HEK293 (cell line): ENCODE measurements around the gene MOV10L1.

Experiments
- CTCF ChIA-PET: fragments of 350-600 bp; formaldehyde crosslinking; extraction: SDS; loops from one replicate; lab custom pipeline; 2021; ENCODE audit warnings: antibody characterized with exemption; lab: Yijun Ruan, JAX
- POLR2A ChIA-PET: fragments of 300-600 bp; formaldehyde crosslinking; extraction: SDS; loops from one replicate; lab custom pipeline; 2020; ENCODE audit warnings: antibody characterized with exemption, inconsistent platforms; lab: Yijun Ruan, JAX
- H3K27ac ChIP-seq: fragments of 200-500 bp; sonication (Bioruptor generic); 2 replicates; pipeline ENCODE4 v1.5.1; 2014; ENCODE audit warnings: low read depth, low read length, control low read depth, inconsistent platforms; ENCODE audit errors: extremely low read depth
- H3K36me3 ChIP-seq, 2 experiments: fragments of 200-500 bp in 1 of 2; sonication (Bioruptor generic) in 1 of 2; 1 replicate in 1 of 2; 2 replicates in 1 of 2; pipeline ENCODE4 v1.5.1; 2014 to 2017; ENCODE audit warnings: inconsistent platforms in 2 of 2, low read length in 2 of 2; ENCODE audit not compliant: control insufficient read depth in 2 of 2, insufficient read depth in 1 of 2
- H3K4me1 ChIP-seq: fragments of 200-500 bp; sonication (Bioruptor generic); 2 replicates; pipeline ENCODE4 v1.5.1; 2014; ENCODE audit warnings: mild to moderate bottlenecking, low read length, inconsistent platforms; ENCODE audit not compliant: control insufficient read depth, insufficient read depth
- H3K4me3 ChIP-seq: 2 replicates; pipeline ENCODE4 v1.5.1; 2011; ENCODE audit warnings: low read depth, mild to moderate bottlenecking, control low read depth, low read length, moderate library complexity
- H3K9me3 ChIP-seq: fragments of 200-500 bp; sonication (Bioruptor generic); 2 replicates; pipeline ENCODE4 v1.5.1; 2014; ENCODE audit warnings: low read depth, low read length, inconsistent platforms; ENCODE audit not compliant: control insufficient read depth, insufficient read depth
- CTCF ChIP-seq: fragments of 450-650 bp; formaldehyde crosslinking; IDR thresholded peaks from 2 replicates; pipeline ENCODE4 v1.5.1; 2016; ENCODE audit warnings: missing biosample characterization, missing genetic modification characterization
- ELK4 ChIP-seq: IDR thresholded peaks from 2 replicates; pipeline ENCODE4 v1.6.1; 2011; ENCODE audit warnings: mild to moderate bottlenecking, low read depth, low read length, borderline replicate concordance
- OSR2 ChIP-seq: fragments of 450-650 bp; formaldehyde crosslinking; IDR thresholded peaks from 2 replicates; pipeline ENCODE4 v1.5.1; 2016; ENCODE audit warnings: missing biosample characterization, missing genetic modification characterization
- OVOL3 ChIP-seq: fragments of 450-650 bp; formaldehyde crosslinking; IDR thresholded peaks from 2 replicates; pipeline ENCODE4 v1.5.1; 2016; ENCODE audit warnings: missing biosample characterization, missing genetic modification characterization
- SP2 ChIP-seq: fragments of 450-650 bp; formaldehyde crosslinking; IDR thresholded peaks from 2 replicates; pipeline ENCODE4 v1.5.1; 2016; ENCODE audit warnings: missing biosample characterization, missing genetic modification characterization
- YY1 ChIP-seq: fragments of 450-650 bp; formaldehyde crosslinking; IDR thresholded peaks from 2 replicates; pipeline ENCODE4 v1.5.1; 2018; ENCODE audit warnings: missing biosample characterization, missing genetic modification characterization
- ZBTB7A ChIP-seq: fragments of 450-650 bp; formaldehyde crosslinking; IDR thresholded peaks from 2 replicates; pipeline ENCODE4 v1.5.1; 2016; ENCODE audit warnings: low read depth, missing biosample characterization, missing genetic modification characterization
- ZBTB8A ChIP-seq: fragments of 450-650 bp; formaldehyde crosslinking; IDR thresholded peaks from 2 replicates; pipeline ENCODE4 v1.5.1; 2016; ENCODE audit warnings: missing biosample characterization, missing genetic modification characterization
- ZFHX2 ChIP-seq: fragments of 450-650 bp; formaldehyde crosslinking; conservative IDR thresholded peaks from 2 replicates; pipeline ENCODE4 v1.5.1; 2016; ENCODE audit warnings: missing biosample characterization, missing genetic modification characterization
- ZFP3 ChIP-seq: fragments of 450-650 bp; formaldehyde crosslinking; IDR thresholded peaks from 2 replicates; pipeline ENCODE4 v1.5.1; 2016; ENCODE audit warnings: low read depth, missing biosample characterization, missing genetic modification characterization
- ZNF19 ChIP-seq: fragments of 450-650 bp; formaldehyde crosslinking; IDR thresholded peaks from 2 replicates; pipeline ENCODE4; 2016; ENCODE audit warnings: missing biosample characterization, missing genetic modification characterization, low read depth
- ZNF202 ChIP-seq: fragments of 450-650 bp; formaldehyde crosslinking; IDR thresholded peaks from 2 replicates; pipeline ENCODE4 v1.5.1; 2016; ENCODE audit warnings: missing biosample characterization, missing genetic modification characterization, borderline replicate concordance
- ZNF433 ChIP-seq: fragments of 450-650 bp; formaldehyde crosslinking; IDR thresholded peaks from 2 replicates; pipeline ENCODE4 v1.5.1; 2016; ENCODE audit warnings: missing biosample characterization, missing genetic modification characterization, low read depth
- ZNF501 ChIP-seq: fragments of 450-650 bp; formaldehyde crosslinking; IDR thresholded peaks from 2 replicates; pipeline ENCODE4 v1.5.1; 2016; ENCODE audit warnings: missing biosample characterization, missing genetic modification characterization
- ZNF513 ChIP-seq: fragments of 450-650 bp; IDR thresholded peaks from 2 replicates; pipeline ENCODE4 v1.5.1; 2018; ENCODE audit warnings: missing biosample characterization, missing genetic modification characterization
- ZNF555 ChIP-seq: fragments of 450-650 bp; formaldehyde crosslinking; conservative IDR thresholded peaks from 2 replicates; pipeline ENCODE4 v1.5.1; 2017; ENCODE audit warnings: missing biosample characterization, mild to moderate bottlenecking, missing genetic modification characterization, inconsistent platforms
- ZNF560 ChIP-seq: fragments of 450-650 bp; formaldehyde crosslinking; IDR thresholded peaks from 2 replicates; pipeline ENCODE4 v1.5.1; 2017; ENCODE audit warnings: missing biosample characterization, missing genetic modification characterization, borderline replicate concordance
- ZNF629 ChIP-seq: fragments of 450-650 bp; formaldehyde crosslinking; IDR thresholded peaks from 2 replicates; pipeline ENCODE4 v1.5.1; 2017; ENCODE audit warnings: missing biosample characterization, missing genetic modification characterization
- ZNF639 ChIP-seq: fragments of 450-650 bp; formaldehyde crosslinking; IDR thresholded peaks from 2 replicates; pipeline ENCODE4 v1.5.1; 2016; ENCODE audit warnings: missing biosample characterization, missing genetic modification characterization
- ZNF654 ChIP-seq: fragments of 450-650 bp; formaldehyde crosslinking; IDR thresholded peaks from 2 replicates; pipeline ENCODE4 v1.5.1; 2016; ENCODE audit warnings: low read depth, missing biosample characterization, missing genetic modification characterization
- ZNF664 ChIP-seq: fragments of 450-650 bp; formaldehyde crosslinking; IDR thresholded peaks from 2 replicates; pipeline ENCODE4 v1.5.1; 2016; ENCODE audit warnings: missing biosample characterization, missing genetic modification characterization
- ZNF677 ChIP-seq: fragments of 450-650 bp; IDR thresholded peaks from 2 replicates; pipeline ENCODE4 v1.5.0; 2018; ENCODE audit warnings: missing biosample characterization, mild to moderate bottlenecking, missing genetic modification characterization, moderate library complexity
- ZNF701 ChIP-seq: fragments of 450-650 bp; formaldehyde crosslinking; IDR thresholded peaks from 2 replicates; pipeline ENCODE4 v1.5.1; 2016; ENCODE audit warnings: missing biosample characterization, missing genetic modification characterization
- ZNF837 ChIP-seq: fragments of 450-650 bp; formaldehyde crosslinking; IDR thresholded peaks from 2 replicates; pipeline ENCODE4 v1.5.1; 2016; ENCODE audit warnings: missing biosample characterization, missing genetic modification characterization
- ZNF843 ChIP-seq: fragments of 450-650 bp; formaldehyde crosslinking; IDR thresholded peaks from 2 replicates; pipeline ENCODE4 v1.5.1; 2016; ENCODE audit warnings: missing biosample characterization, missing genetic modification characterization
- ZXDB ChIP-seq: fragments of 450-650 bp; formaldehyde crosslinking; IDR thresholded peaks from 2 replicates; pipeline ENCODE4 v1.5.1; 2016; ENCODE audit warnings: missing biosample characterization, missing genetic modification characterization
- TF ChIP-seq, protein P1 (sequence below): fragments of 450-650 bp; formaldehyde crosslinking; IDR thresholded peaks from 2 replicates; pipeline ENCODE4 v1.5.1; 2016; ENCODE audit warnings: missing biosample characterization, missing genetic modification characterization
- TF ChIP-seq, protein P2 (sequence below): fragments of 450-650 bp; formaldehyde crosslinking; IDR thresholded peaks from 2 replicates; pipeline ENCODE4 v1.5.1; 2017; ENCODE audit warnings: missing biosample characterization, missing genetic modification characterization

The MOV10L1 gene

DNA sequence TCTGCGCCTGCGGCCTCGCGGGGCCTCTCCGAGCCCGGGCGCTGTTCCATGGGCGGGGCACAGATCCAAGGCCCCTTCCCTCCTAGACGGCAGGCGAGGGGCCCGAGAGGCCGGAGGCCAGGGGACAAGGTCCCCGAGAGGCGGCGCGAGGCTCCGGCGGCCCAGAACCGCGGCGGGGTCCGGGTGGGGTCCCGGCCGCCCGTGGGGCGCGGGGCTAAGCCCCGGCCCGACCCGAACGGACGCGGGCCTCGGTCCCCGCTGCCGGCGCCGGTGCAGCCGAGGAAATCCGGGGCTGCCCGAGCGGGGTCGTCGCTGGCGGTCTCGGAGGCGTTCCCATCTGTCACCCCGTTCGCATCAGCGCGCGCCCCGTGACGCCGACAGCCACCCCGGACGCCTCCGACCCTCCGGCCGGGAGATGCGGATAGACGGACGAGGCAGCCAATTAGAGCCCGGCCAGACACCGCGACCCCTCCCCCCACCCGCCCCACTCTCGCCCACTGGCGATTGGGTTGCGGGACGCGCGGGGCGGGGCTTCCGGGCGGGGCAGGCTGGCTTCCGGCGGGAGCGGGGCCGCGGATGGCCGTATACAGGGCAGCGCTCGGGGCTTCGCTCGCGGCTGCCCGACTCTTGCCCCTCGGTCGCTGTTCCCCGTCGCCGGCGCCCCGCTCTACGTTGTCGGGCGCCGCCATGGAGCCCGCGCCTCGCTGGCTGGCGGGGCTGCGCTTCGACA is 110.8 kb downstream of the MOV10L1 start, which contains the start of gene SELENOO:
Gene SELENOO, plus strand, starts transcription at position 551 of the 730 bp plus-strand sequence. Its CDS starts 26 bp downstream, at position 577.
- POLR2A ChIA-PET, result interaction anchor here (1.0 to 1.2 kb wide), 2 partner anchors 9 to 10 kb away, joined by 4 to 8 read pairs; no protein-coding TSS in a partner anchor
- no peak for TF ChIP-seq ZNF560 (tag by site-specific recombination)
- no peak for TF ChIP-seq CTCF
- 0 out of 2 replicates have a peak, but pooled peaks have one; percentile 35 for TF ChIP-seq ZNF677 (tag by site-specific recombination)
- no peak for TF ChIP-seq ZXDB (tag by site-specific recombination)
- peak; percentile 57; the same call in 1 of the 2 replicates for TF ChIP-seq ZFHX2
- no peak for TF ChIP-seq ZNF843 (tag by site-specific recombination)
- TF ChIP-seq ZNF433 (tag by site-specific recombination), result no peak
- TF ChIP-seq ZNF555 (tag by site-specific recombination), result no peak
- TF ChIP-seq ZNF654 (tag by site-specific recombination), result no peak
- no peak for TF ChIP-seq ZNF701
- TF ChIP-seq ZNF629 (tag by site-specific recombination), result no peak
- no peak for TF ChIP-seq ZNF19
- no peak for TF ChIP-seq ZBTB8A (tag by site-specific recombination)
- no peak for TF ChIP-seq ZNF202 (tag by site-specific recombination)
- TF ChIP-seq ZFP3 (tag by site-specific recombination), result no peak
- TF ChIP-seq ZNF501 (tag by site-specific recombination), result no peak
- TF ChIP-seq ZNF664 (tag by site-specific recombination), result no peak
- TF ChIP-seq ZBTB7A (tag by site-specific recombination), result peak; percentile 83; the same call in 1 of the 2 replicates
- TF ChIP-seq OVOL3 (tag by site-specific recombination), result no peak
- TF ChIP-seq YY1 (tag by site-specific recombination), result peak; percentile 29; the same call in 1 of the 2 replicates
- TF ChIP-seq, protein P1, sequence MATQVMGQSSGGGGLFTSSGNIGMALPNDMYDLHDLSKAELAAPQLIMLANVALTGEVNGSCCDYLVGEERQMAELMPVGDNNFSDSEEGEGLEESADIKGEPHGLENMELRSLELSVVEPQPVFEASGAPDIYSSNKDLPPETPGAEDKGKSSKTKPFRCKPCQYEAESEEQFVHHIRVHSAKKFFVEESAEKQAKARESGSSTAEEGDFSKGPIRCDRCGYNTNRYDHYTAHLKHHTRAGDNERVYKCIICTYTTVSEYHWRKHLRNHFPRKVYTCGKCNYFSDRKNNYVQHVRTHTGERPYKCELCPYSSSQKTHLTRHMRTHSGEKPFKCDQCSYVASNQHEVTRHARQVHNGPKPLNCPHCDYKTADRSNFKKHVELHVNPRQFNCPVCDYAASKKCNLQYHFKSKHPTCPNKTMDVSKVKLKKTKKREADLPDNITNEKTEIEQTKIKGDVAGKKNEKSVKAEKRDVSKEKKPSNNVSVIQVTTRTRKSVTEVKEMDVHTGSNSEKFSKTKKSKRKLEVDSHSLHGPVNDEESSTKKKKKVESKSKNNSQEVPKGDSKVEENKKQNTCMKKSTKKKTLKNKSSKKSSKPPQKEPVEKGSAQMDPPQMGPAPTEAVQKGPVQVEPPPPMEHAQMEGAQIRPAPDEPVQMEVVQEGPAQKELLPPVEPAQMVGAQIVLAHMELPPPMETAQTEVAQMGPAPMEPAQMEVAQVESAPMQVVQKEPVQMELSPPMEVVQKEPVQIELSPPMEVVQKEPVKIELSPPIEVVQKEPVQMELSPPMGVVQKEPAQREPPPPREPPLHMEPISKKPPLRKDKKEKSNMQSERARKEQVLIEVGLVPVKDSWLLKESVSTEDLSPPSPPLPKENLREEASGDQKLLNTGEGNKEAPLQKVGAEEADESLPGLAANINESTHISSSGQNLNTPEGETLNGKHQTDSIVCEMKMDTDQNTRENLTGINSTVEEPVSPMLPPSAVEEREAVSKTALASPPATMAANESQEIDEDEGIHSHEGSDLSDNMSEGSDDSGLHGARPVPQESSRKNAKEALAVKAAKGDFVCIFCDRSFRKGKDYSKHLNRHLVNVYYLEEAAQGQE, result no peak
- no peak for TF ChIP-seq ZNF837 (tag by site-specific recombination)
- TF ChIP-seq, protein P2, sequence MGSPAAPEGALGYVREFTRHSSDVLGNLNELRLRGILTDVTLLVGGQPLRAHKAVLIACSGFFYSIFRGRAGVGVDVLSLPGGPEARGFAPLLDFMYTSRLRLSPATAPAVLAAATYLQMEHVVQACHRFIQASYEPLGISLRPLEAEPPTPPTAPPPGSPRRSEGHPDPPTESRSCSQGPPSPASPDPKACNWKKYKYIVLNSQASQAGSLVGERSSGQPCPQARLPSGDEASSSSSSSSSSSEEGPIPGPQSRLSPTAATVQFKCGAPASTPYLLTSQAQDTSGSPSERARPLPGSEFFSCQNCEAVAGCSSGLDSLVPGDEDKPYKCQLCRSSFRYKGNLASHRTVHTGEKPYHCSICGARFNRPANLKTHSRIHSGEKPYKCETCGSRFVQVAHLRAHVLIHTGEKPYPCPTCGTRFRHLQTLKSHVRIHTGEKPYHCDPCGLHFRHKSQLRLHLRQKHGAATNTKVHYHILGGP, result no peak
- TF ChIP-seq ZNF513 (tag by site-specific recombination), result no peak
- no peak for TF ChIP-seq OSR2
- no peak for TF ChIP-seq ZNF639 (tag by site-specific recombination)
- peak; percentile 93 for TF ChIP-seq SP2
- no peak for TF ChIP-seq ELK4

More for the DNA sequence above, 110.8 kb downstream of the MOV10L1 start, which contains the start of gene SELENOO:
- Histone ChIP-seq H3K4me3 (peak within 1 kb of the TSS; percentile 68), H3K9me3 (no peaks in the 10 kb centered on the region), H3K27ac (peak within 1 kb of the TSS; percentile 89), H3K4me1 (peaks cover 5% of the 10 kb centered on the region; the same call in 1 of the 2 replicates), H3K36me3 (peaks cover 20 to 64% of the 10 kb centered on the region in 2 experiments)
- CTCF ChIA-PET, result interaction anchor here (2.3 kb wide), 1 partner anchor 10 kb away, joined by 5 read pairs; no protein-coding TSS in a partner anchor
